H9 (cell line): ENCODE data around the gene CCNY. TPM values are rescaled to one million over a fixed set of nuclear protein-coding genes. Genes with fewer than 3 reads are reported as not detected.

ENCODE experiments used
- DNase-seq: peaks from one replicate; pipeline ENCODE4 v3.0.0-alpha.2; 2017
- H2AFZ ChIP-seq: one replicate; pipeline ENCODE4 v1.6.1; 2013; ENCODE audit warnings: mild to moderate bottlenecking, low read length, control low read depth, moderate library complexity
- H2AK5ac ChIP-seq: 2 replicates; pipeline ENCODE4 v1.6.1; 2013; ENCODE audit warnings: low read length, control low read depth, mixed read lengths; ENCODE audit not compliant: insufficient read length
- H2BK120ac ChIP-seq: one replicate; pipeline ENCODE4 v1.6.1; 2013; ENCODE audit warnings: low read depth, mild to moderate bottlenecking, low read length, control low read depth, inconsistent platforms; ENCODE audit not compliant: poor library complexity, severe bottlenecking
- H2BK12ac ChIP-seq: 2 replicates; pipeline ENCODE4 v1.6.1; 2013; ENCODE audit warnings: low read length, control low read depth, mixed read lengths, low read depth; ENCODE audit not compliant: insufficient read length
- H2BK15ac ChIP-seq: 2 replicates; pipeline ENCODE4 v1.6.1; 2013; ENCODE audit warnings: low read depth, low read length, control low read depth
- H2BK20ac ChIP-seq: one replicate; pipeline ENCODE4 v1.6.1; 2013; ENCODE audit warnings: low read depth, mild to moderate bottlenecking, low read length, control low read depth, inconsistent platforms; ENCODE audit not compliant: poor library complexity, severe bottlenecking
- H2BK5ac ChIP-seq: 2 replicates; pipeline ENCODE4 v1.6.1; 2013; ENCODE audit warnings: low read length, control low read depth, mixed read lengths; ENCODE audit not compliant: insufficient read length
- H3K14ac ChIP-seq: 2 replicates; pipeline ENCODE4 v1.6.1; 2013; ENCODE audit warnings: low read length, control low read depth; ENCODE audit not compliant: insufficient read depth
- H3K18ac ChIP-seq: 2 replicates; pipeline ENCODE4 v1.6.1; 2013; ENCODE audit warnings: low read depth, mild to moderate bottlenecking, mixed read lengths, low read length, control low read depth; ENCODE audit not compliant: insufficient read length
- H3K23ac ChIP-seq: 2 replicates; pipeline ENCODE4 v1.6.1; 2013; ENCODE audit warnings: low read length, control low read depth, mixed read lengths, low read depth; ENCODE audit not compliant: insufficient read length
- H3K23me2 ChIP-seq: 2 replicates; pipeline ENCODE4 v1.6.1; 2013; ENCODE audit warnings: low read depth, mild to moderate bottlenecking, mixed read lengths, low read length, control low read depth; ENCODE audit not compliant: insufficient read length, poor library complexity, severe bottlenecking
- H3K27ac ChIP-seq: 2 replicates; pipeline ENCODE4 v1.5.1; 2013; ENCODE audit warnings: low read length, control low read depth, mixed read lengths, low read depth; ENCODE audit not compliant: insufficient read length
- H3K27me3 ChIP-seq: 2 replicates; pipeline ENCODE4 v1.6.1; 2013; ENCODE audit warnings: low read length, control low read depth, inconsistent platforms; ENCODE audit not compliant: insufficient read depth
- H3K4ac ChIP-seq: 2 replicates; pipeline ENCODE4 v1.6.1; 2013; ENCODE audit warnings: low read depth, mild to moderate bottlenecking, control low read depth, inconsistent platforms, low read length, moderate library complexity
- H3K4me1 ChIP-seq: 2 replicates; pipeline ENCODE4 v1.6.1; 2013; ENCODE audit warnings: low read length, control low read depth, inconsistent platforms; ENCODE audit not compliant: insufficient read depth
- H3K4me2 ChIP-seq: 2 replicates; pipeline ENCODE4 v1.6.1; 2013; ENCODE audit warnings: low read length, control low read depth, mixed read lengths; ENCODE audit not compliant: insufficient read length, insufficient read depth
- H3K56ac ChIP-seq: 2 replicates; pipeline ENCODE4 v1.6.1; 2013; ENCODE audit warnings: low read depth, mild to moderate bottlenecking, mixed read lengths, low read length, control low read depth; ENCODE audit not compliant: insufficient read length
- H3K79me1 ChIP-seq: 2 replicates; pipeline ENCODE4 v1.6.1; 2013; ENCODE audit warnings: low read depth, mild to moderate bottlenecking, moderate library complexity, low read length, control low read depth, inconsistent platforms; ENCODE audit not compliant: insufficient read depth, poor library complexity, severe bottlenecking
- H3K79me2 ChIP-seq: 2 replicates; pipeline ENCODE4 v1.6.1; 2013; ENCODE audit warnings: low read length, control low read depth, inconsistent platforms; ENCODE audit not compliant: insufficient read depth
- H3K9ac ChIP-seq: 2 replicates; pipeline ENCODE4 v1.6.1; 2013; ENCODE audit warnings: low read length, control low read depth, mixed read lengths; ENCODE audit not compliant: insufficient read length; ENCODE audit errors: extremely low read depth
- H3K9me3 ChIP-seq: one replicate; pipeline ENCODE4 v1.6.1; 2013; ENCODE audit warnings: low read depth, low read length, inconsistent platforms; ENCODE audit not compliant: control insufficient read depth
- H3T11ph ChIP-seq: one replicate; pipeline ENCODE4 v1.6.1; 2013; ENCODE audit warnings: mild to moderate bottlenecking, low read length, control low read depth, inconsistent platforms
- H4K20me1 ChIP-seq: one replicate; pipeline ENCODE4 v1.6.1; 2013; ENCODE audit not compliant: control insufficient read depth, insufficient read length, insufficient read depth
- H4K5ac ChIP-seq: 2 replicates; pipeline ENCODE4 v1.6.1; 2013; ENCODE audit warnings: low read depth, mild to moderate bottlenecking, mixed read lengths, low read length, control low read depth; ENCODE audit not compliant: insufficient read length
- H4K8ac ChIP-seq: replicated peaks from 2 replicates; pipeline ENCODE4 v1.6.1; 2013; ENCODE audit warnings: low read length, control low read depth, mixed read lengths, low read depth; ENCODE audit not compliant: insufficient read length
- H4K91ac ChIP-seq: 2 replicates; pipeline ENCODE4 v1.6.1; 2013; ENCODE audit warnings: low read depth, mild to moderate bottlenecking, moderate library complexity, mixed read lengths, low read length, control low read depth; ENCODE audit not compliant: insufficient read length
- H3K27ac Mint-ChIP-seq, 3 experiments: 2 replicates in 2 of 3; 3 replicates in 1 of 3; pipeline ENCODE4 v1.8.0; 2020 to 2021; ENCODE audit warnings: mixed read lengths in 3 of 3, mild to moderate bottlenecking in 1 of 3, moderate library complexity in 1 of 3
- H3K27me3 Mint-ChIP-seq: 2 replicates; pipeline ENCODE4 v1.8.0; 2021; ENCODE audit warnings: low read depth, mild to moderate bottlenecking, moderate library complexity, mixed read lengths
- H3K36me3 Mint-ChIP-seq, 3 experiments: 2 replicates in 2 of 3; 3 replicates in 1 of 3; pipeline ENCODE4 v1.8.0; 2020 to 2021; ENCODE audit warnings: low read depth in 3 of 3, mixed read lengths in 3 of 3; ENCODE audit not compliant: insufficient read depth in 1 of 3
- H3K4me1 Mint-ChIP-seq, 2 experiments: 2 replicates each; pipeline ENCODE4 v1.8.0; 2020; ENCODE audit warnings: mixed read lengths in 2 of 2
- H3K4me3 Mint-ChIP-seq, 2 experiments: 2 replicates in 1 of 2; 3 replicates in 1 of 2; pipeline ENCODE4 v1.8.0; 2020 to 2021; ENCODE audit warnings: mild to moderate bottlenecking in 2 of 2, mixed read lengths in 2 of 2, moderate library complexity in 1 of 2
- H3K9me3 Mint-ChIP-seq, 2 experiments: 2 replicates in 1 of 2; 3 replicates in 1 of 2; pipeline ENCODE4 v1.8.0; 2020; ENCODE audit warnings: mild to moderate bottlenecking in 2 of 2, mixed read lengths in 2 of 2, moderate library complexity in 1 of 2
- CTCF ChIP-seq: fragments of 200-600 bp; sonication (generic); conservative IDR thresholded peaks from 3 replicates; pipeline ENCODE4 v1.8.0; 2021; ENCODE audit warnings: antibody characterized with exemption, mild to moderate bottlenecking
- whole genome bisulfite sequencing: extraction: QIAGEN DNeasy Blood & Tissue Kit; methylation state at CpG from one replicate; pipeline ENCODE4 v1.1.7; 2013; ENCODE audit warnings: missing lambda C conversion rate, low lambda C conversion rate, mixed read lengths; ENCODE audit not compliant: insufficient read length; ENCODE audit errors: extremely low coverage; 5-methylcytosine and 5-hydroxymethylcytosine counted together
- total RNA-seq: library from RNA; stranded (reverse); gene quantifications from 2 replicates; pipeline ENCODE4 v1.2.1, GENCODE V29; 2021

The CCNY gene
- total RNA-seq, 1 experiment from 2014 or later, result 62.1 TPM

GRCh38 chr10:35555962-35556930 is 219.9 kb downstream of the CCNY start:
- Histone ChIP-seq H2BK15ac (no peak overlapping the region), H3K79me1 (no peaks in the 10 kb centered on the region), H2BK5ac (no peak overlapping the region), H3T11ph (no peak overlapping the region), H3K27ac (no peak overlapping the region), H3K23me2 (no peaks in the 10 kb centered on the region), H3K23ac (no peak overlapping the region), H3K18ac (no peak overlapping the region), H2BK120ac (no peak overlapping the region), H3K9ac (no peak overlapping the region), H3K79me2 (no peaks in the 10 kb centered on the region), H3K4me2 (no peak overlapping the region), H3K9me3 (no peaks in the 10 kb centered on the region), H2BK20ac (no peak overlapping the region), H3K27me3 (no peaks in the 10 kb centered on the region), H3K14ac (no peak overlapping the region), H3K4ac (no peak overlapping the region), H2BK12ac (no peak overlapping the region), H4K8ac (no peak overlapping the region), H4K5ac (no peak overlapping the region), H3K4me1 (no peaks in the 10 kb centered on the region), H4K20me1 (no peaks in the 10 kb centered on the region), H2AK5ac (no peak overlapping the region), H4K91ac (no peak overlapping the region), H2AFZ (no peak overlapping the region), H3K56ac (no peak overlapping the region)
- Mint-ChIP-seq H3K9me3 (no peaks in the 10 kb centered on the region), H3K27ac (peak overlapping the region in 1 of 3 experiments; percentile 20; a peak in 1 of 7 replicates), H3K4me1 (peaks cover 6 to 10% of the 10 kb centered on the region in 2 experiments), H3K4me3 (no peak overlapping the region), H3K36me3 (peaks cover 0 to 1% (median 0%) of the 10 kb centered on the region in 3 experiments; a peak in 5 of 7 replicates), H3K27me3 (no peaks in the 10 kb centered on the region)
- TF ChIP-seq CTCF, result no peak
- DNase-seq, result no peak
- no CpG with 5 or more reads among the region's 6 CpGs for WGBS
